ENCODE measurements around the gene PRDM10. TPM values are rescaled to one million over a fixed set of nuclear protein-coding genes. Genes with fewer than 3 reads are reported as not detected.

PRDM10 gene
- total and polyA plus RNA-seq, 10 of the 15 experiments (the other 5 are each of a cell fraction or from before 2014, with no cell fraction given): 0.93 to 6.2 (median 4.1) TPM

- no peak for TF ChIP-seq CEBPZ (IDR thresholded peaks at IDR 0.05; ENCODE audit: low read depth, low read length)
- no peak for TF ChIP-seq RAD51 (IDR thresholded peaks at IDR 0.05)
- no peak for TF ChIP-seq RCOR1 (conservative IDR thresholded peaks at IDR 0.05; ENCODE audit: low read depth, low read length)
- no peak for TF ChIP-seq PAX5 (IDR thresholded peaks at IDR 0.05; ENCODE audit: borderline replicate concordance, low read depth, low read length)
These were observed 55.2 kb downstream of the PRDM10 start (continued) for GRCh38 chr11:129947474-129947873.

- no peak overlapping the region for H2AFZ ChIP-seq (ENCODE audit: control insufficient read depth, low read depth, low read length)
- FAIRE-seq (no peak), ATAC-seq (no peak), DNase-seq (ENCODE audit: low read depth, low spot score) (no peak)
- H3K4me1 ChIP-seq (ENCODE audit: control insufficient read depth, insufficient read depth, low read length): peaks cover 6% of the 10 kb centered on the region
- no peak for TF ChIP-seq SIX5 (IDR thresholded peaks at IDR 0.05; ENCODE audit: low read depth, low read length, severe bottlenecking)
- TF ChIP-seq CBX3 (IDR thresholded peaks at IDR 0.05; ENCODE audit: borderline replicate concordance, low read depth): no peak
- no peak for TF ChIP-seq MAX (IDR thresholded peaks at IDR 0.05; ENCODE audit: low read depth, low read length)
- TF ChIP-seq MTA3 (IDR thresholded peaks at IDR 0.05; ENCODE audit: borderline replicate concordance, low read length): no peak
- no peak for TF ChIP-seq ZNF217 (IDR thresholded peaks at IDR 0.05)
- no peak for TF ChIP-seq ZNF592 (IDR thresholded peaks at IDR 0.05)
- no peak for TF ChIP-seq TBL1XR1 (IDR thresholded peaks at IDR 0.05; ENCODE audit: low read depth, low read length)
- TF ChIP-seq GABPA (IDR thresholded peaks at IDR 0.05; ENCODE audit: low read depth): no peak
- no peak overlapping the region for H3K9ac ChIP-seq (ENCODE audit: control insufficient read depth, insufficient read depth, low read length)
- no peak overlapping the region for H3K27ac ChIP-seq (ENCODE audit: control insufficient read depth, insufficient read depth)
- H4K20me1 ChIP-seq (ENCODE audit: control insufficient read depth, insufficient read depth): no peaks in the 10 kb centered on the region
- no peaks in the 10 kb centered on the region for H3K27me3 ChIP-seq (replicated peaks in 1 of 2; ENCODE audit: control insufficient read depth in 2 of 2, insufficient read depth in 2 of 2, low read length in 1 of 2)
- H3K9me3 ChIP-seq (replicated peaks; ENCODE audit: control insufficient read depth, insufficient read depth, low read length): no peaks in the 10 kb centered on the region
- H3K36me3 ChIP-seq (ENCODE audit: control insufficient read depth in 2 of 2, insufficient read depth in 2 of 2, low read length in 1 of 2): peaks cover 6 to 10% of the 10 kb centered on the region in 2 experiments
- ChIA-PET RAD21 (ENCODE audit: unreplicated experiment) (no interaction called here), POLR2A (no interaction called here), SMC1A (ENCODE audit: uncharacterized antibody, unreplicated experiment) (interaction anchor here (1.4 to 1.5 kb wide), 2 partner anchors 57 to 185 kb away, joined by 4 read pairs; no protein-coding TSS in a partner anchor), CTCF (interaction anchor here (0.6 to 1.2 kb wide), 2 partner anchors 18 to 48 kb away, joined by 3 read pairs; no protein-coding TSS in a partner anchor)
- H3K4me2 ChIP-seq (ENCODE audit: control insufficient read depth, insufficient read depth): no peak overlapping the region
- WGBS (ENCODE audit: insufficient coverage, insufficient replicate concordance, low lambda C conversion rate, missing lambda C conversion rate): 97% methylated on average over 15 of the region's 15 CpGs
- in situ Hi-C loops (cut with MboI): no loop called here
- intact Hi-C loops (cut with micrococcal nuclease; ENCODE audit: unreplicated experiment): no loop called here
- no TSS peak for BruUV-seq (replicated peaks)
- no peak overlapping the region for H3K4me3 ChIP-seq
- H3K79me2 ChIP-seq (ENCODE audit: control insufficient read depth, insufficient read depth, low read length): no peaks in the 10 kb centered on the region
These were observed 55.7 kb downstream of the PRDM10 start for GRCh38 chr11:129946965-129947364.

All from GM12878 (cell line).